T-helper 2 cell (primary cell): ENCODE results near the gene SNAPC2.
"Not testable (repeated sequence)": the region's sequence is repeated elsewhere in the genome, so short reads cannot be mapped to it uniquely, and the experiment has no call there.

ENCODE experiments used
- DNase-seq, 5 experiments: peaks; one replicate each; pipeline versions ENCODE4 v3.0.0 to v3.0.0-alpha.2; 2012 to 2022

Gene SNAPC2

DNA sequence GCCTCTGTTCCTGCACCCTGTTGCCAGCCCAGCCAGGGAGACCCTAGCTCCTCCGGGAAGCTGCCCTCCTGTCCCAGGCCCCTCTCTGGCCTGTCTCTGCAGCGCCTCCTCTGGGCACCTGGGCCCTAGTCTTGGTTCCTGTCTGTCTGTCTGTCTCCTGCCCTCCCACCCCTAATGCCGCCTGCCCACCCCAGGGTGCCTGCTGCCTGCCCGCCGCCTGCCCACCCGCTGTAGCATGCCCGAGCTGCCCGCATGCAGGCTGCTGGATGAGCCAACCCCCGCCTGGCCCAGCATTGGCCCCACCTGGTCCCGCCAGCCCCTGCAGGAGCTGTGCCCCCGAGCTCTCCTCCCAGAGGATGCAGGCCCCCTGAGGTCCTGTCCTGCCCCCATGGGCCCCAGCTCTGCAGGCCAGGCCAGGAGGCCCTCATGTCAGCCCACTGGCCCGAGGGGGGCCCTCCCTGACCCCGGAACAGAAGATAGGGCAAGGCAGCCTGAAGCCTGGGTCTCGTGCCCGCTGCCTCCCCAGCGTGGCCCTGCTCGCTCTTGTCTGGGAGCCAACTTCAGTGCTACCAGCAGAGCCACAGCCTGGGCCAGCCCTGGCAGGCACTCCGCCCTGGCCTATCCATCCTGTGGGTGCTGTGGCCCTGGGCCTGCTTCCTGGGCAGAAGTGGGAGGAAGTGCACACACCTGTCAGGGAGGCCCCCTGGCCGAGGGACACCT lies 11.2 kb upstream of the SNAPC2 start:
- no peak for DNase-seq

DNA sequence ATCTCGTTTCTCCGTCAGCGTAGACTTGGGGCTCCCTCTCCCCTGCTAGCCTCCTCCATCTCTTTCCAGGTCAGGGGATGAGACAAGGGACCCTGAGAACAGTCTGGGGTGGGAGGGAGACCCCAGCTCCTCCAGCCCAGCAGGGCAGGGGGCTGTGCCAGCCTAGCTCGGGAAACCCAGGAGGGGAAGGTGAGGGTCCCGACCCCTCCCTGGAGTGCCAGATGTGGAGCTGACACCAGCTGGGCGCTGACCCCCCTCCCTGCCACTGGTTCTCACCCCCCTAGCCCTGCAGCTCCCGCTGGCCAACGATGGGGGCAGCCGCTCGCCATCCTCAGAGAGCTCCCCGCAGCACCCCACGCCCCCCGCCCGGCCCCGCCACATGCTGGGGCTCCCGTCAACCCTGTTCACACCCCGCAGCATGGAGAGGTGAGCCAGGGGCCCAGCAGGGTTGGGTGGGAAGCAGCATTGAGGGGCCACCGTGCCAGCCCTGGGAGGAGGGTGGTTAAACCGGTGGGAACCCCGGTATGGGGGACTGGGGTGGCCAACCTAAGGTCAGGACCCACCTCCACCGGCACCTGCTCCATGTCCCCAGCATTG lies 10.6 kb upstream of the SNAPC2 start:
- no peak for DNase-seq

DNA sequence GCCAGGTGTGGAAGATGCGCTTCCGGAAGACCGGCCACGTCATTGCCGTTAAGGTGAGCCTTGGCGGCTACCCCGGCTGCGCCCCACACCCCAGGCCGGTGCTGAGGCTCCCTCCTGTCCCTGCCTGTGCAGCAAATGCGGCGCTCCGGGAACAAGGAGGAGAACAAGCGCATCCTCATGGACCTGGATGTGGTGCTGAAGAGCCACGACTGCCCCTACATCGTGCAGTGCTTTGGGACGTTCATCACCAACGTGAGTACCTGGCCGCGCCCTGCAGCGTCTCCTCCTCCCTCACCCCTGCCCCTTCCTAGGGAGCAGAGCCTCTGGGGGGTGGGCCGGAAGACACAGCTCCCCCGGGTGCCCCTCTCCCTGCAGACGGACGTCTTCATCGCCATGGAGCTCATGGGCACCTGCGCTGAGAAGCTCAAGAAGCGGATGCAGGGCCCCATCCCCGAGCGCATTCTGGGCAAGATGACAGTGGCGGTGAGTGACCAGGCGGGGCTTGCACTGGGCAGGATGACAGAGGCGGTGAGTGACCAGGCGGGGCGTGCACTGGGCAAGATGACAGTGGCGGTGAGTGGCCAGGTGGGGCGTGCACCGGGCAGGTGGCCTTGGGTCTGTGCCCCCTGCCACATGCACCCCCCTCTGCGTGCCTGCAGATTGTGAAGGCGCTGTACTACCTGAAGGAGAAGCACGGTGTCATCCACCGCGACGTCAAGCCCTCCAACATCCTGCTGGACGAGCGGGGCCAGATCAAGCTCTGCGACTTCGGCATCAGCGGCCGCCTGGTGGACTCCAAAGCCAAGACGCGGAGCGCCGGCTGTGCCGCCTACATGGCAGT lies 9.6 kb upstream of the SNAPC2 start:
- no peak for DNase-seq

DNA sequence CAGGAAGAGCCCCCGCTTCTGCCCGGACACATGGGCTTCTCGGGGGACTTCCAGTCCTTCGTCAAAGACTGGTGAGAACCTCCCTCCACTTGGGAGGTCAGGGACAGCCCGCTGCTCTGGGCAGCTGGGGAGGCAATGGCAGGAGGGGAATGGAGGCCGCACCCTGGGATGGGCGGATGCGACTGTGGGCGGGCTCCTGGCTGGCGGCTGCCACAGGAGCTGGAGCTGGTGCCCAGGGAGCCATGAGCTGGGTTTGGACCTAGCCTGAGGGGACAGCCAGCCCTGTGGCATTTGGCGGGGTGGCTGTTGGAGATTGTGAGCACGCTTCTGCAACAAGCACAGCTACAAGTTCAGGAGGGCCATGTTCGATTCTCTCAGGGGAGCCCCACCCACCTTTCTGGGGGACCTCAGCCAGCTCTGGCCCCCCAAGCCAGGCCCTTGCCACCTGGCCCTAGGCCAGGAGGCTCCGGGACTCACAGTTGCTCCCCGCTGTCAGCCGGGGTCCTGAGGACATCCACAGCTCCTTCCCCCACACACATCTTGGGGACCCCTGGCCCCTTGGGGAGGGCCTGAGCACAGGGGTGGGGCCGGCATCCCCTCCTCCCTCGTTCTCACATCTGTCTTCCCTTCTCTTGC lies 8.5 kb upstream of the SNAPC2 start:
- no peak for DNase-seq

DNA sequence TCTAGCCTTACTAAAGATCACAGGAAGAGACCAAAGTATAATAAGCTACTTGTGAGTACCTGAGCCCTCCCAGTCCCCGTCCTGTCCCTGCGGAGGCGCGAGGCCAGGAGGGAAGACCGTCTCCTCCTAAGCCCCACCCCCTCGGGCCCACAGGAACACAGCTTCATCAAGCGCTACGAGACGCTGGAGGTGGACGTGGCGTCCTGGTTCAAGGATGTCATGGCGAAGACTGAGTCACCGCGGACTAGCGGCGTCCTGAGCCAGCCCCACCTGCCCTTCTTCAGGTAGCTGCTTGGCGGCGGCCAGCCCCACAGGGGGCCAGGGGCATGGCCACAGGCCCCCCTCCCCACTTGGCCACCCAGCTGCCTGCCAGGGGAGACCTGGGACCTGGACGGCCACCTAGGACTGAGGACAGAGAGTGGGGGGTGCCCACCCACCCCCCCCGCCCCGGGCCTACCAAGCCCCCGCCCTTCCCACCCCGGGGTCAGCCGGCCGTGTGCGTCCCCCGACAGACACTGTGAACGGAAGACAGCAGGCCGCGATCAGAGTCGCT lies 7.9 kb upstream of the SNAPC2 start:
- DNase-seq, result no peak

DNA sequence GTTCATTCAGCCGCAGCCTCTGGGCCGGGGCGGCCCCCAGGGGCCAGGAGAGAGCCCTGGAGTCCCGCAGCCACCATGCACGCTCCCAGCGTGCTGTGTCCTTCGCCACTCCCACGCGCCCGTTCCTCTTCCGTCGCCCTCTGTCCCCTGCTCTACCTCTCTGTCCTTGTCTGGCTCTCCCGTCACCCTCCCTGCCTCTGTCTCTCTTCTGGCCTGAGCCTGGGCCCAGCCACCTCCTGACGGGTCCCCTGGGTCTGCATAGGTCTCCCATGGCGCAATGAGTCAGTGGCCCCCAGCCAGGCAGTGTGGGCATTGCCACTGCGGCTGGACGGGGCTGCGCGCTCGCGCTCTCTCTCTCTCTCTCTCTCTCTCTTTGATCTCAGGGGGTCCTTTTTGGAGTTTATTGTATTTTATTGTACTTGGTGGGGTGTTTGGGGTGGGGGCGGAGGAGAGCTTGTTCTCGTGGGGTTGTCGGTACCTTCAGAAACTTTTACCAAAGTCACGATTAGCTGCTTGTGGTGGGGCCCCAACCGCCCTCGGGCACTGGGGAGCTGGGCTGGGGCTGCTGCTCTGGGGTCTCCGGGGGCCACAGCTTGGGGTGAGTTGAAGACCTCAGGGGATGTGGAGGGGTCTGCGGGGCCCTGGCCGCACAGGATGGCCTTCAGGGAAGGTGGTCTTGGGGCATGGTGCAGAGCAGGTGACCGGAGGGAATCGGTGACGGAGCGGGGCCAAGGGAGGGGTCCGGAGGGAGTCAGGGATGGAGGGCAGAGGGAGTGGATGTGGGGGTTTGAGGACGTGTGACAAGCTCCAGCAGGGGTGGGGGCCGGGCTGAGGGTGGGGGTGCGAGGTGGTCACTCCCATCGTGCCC lies 7.2 kb upstream of the SNAPC2 start:
- DNase-seq, result no peak

DNA sequence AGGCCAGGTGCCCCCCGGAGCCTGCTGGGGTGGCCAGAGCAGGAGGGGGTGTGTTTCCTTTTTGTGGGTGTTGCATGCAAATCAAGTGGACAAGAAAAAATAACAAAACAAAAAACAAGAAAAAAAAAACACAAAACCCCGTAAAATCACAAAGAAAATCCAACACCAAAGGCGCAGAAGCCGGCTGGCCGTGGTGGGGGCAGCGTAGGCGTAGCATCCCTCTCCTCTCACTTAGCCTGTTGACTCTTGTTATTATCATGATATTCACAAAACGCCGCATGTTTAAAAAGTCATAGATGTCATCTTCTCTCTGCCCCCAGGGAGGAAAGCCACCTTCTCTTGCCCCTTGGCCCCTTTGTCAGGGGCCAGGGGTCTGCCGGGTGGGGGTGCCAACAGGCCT lies 6.5 kb upstream of the SNAPC2 start:
- no peak for DNase-seq

DNA sequence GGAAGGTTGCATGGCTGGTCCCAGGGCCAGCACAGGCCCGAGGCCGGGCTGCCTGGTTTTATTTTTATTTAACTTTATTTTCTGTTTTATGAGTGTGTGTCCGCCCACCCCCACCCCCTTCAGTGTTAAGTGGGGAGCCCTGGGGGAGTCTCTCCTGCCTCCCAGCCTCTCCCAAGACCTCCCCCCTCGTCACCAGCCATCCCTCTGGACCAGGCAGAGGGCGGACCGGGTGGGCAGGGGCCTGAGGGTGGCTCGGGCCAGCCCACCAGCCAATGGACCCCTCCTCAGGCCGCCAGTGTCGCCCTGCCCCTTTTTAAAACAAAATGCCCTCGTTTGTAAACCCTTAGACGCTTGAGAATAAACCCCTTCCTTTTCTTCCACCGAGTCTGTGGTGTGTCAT lies 6.0 kb upstream of the SNAPC2 start:
- DNase-seq, result no peak

DNA sequence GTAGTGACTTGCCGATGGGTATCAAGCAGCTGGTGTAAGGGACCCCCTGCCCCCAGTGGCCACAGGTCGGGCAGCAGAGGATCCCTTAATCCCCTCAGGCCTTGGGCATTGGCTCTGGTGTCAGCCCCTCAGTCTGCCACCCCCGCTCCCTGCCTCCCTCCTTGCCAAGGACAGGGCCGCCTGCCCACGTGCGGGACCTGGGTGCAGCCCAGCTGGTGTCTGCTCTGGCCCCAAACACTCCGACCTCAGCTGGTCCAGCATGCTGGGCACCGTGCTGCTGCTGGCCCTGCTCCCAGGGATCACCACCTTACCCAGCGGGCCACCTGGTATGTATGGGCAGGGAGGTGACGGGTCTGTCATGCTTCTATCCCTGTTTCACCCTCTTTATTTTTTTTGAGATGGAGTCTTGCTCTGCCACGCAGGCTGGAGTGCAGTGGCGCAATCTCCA lies 5.5 kb upstream of the SNAPC2 start, which contains the start of gene TGFBR3L:
Gene TGFBR3L (plus strand): TSS at position 233 of the 448 bp plus-strand sequence.
- no peak for DNase-seq

DNA sequence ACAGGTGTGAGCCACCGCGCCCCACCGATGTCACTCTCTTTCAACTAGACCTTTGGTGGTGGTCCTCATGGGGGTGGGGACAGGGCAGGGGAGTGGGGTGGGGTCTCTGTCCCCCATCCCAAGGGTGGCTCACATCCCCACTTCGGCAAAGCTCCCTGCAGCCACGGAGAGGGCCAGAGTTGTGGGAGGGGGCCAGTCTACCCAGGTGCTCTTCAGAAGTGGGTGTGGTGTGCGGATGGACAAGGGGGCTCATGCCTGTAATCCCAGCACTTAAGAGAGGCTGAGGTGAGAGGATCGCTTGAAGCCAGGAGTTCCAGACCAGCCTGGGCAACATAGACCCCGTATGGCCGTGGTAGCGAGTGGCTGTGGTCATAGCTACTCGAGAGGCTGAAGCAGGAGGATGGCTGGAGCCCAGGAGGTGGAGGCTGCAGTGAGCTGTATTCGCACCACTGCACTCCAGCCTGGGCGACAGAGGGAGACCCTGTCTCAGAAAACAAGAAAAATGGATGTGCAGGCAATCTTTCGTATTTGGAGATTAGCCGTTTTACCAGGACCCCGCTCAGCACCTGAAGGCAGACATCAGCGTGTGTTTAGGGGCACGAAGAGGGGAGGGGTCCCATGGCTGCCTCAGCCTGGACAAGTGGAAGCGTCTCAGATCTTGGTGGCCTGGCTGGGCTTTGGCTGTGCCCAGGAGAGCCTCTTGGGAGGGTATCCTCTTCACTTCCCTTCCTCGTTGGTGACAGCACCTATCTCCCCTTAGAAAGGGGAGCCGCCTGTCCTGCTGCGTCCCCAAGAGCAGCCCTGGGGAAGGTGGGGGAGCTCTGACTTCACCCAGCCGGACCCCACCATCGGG lies 4.7 kb upstream of the SNAPC2 start:
- no peak for DNase-seq

DNA sequence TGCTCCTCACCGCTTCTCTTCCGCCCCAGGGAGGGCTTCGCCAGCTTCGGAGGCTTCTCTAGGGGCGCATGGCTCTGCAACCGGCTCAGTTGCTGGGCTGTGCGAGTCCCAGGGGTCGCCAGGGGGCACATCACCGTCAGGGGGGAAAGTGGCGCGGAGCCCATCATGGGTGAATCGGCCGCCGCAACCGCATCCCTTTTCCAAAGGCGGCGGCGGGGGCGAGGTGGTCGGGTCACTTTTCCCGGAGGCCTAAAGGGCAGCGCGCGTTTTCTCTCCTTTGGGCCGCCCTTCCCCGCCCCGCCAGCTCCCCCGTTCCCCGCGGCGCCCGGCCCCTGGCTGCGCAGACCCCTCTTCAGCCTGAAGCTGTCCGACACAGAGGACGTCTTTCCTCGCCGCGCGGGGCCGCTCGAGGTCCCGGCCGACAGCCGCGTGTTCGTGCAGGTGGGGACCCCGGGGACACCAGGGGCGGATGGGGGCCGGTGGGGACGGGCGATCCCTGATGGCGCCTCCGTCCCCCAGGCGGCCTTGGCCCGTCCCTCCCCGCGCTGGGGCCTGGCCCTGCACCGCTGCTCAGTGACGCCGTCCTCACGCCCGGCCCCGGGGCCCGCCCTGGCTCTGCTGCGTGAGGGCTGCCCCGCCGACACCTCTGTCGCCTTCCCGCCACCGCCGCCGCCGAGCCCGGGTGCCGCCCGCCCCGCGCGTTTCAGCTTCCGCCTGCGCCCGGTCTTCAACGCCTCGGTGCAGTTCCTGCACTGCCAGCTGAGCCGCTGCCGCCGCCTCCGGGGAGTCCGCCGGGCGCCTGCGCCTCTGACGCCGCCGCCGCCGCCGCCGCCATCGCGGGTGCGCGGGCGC lies 3.8 kb upstream of the SNAPC2 start:
- DNase-seq, result peak; percentile 29 to 75 (median 47)

DNA sequence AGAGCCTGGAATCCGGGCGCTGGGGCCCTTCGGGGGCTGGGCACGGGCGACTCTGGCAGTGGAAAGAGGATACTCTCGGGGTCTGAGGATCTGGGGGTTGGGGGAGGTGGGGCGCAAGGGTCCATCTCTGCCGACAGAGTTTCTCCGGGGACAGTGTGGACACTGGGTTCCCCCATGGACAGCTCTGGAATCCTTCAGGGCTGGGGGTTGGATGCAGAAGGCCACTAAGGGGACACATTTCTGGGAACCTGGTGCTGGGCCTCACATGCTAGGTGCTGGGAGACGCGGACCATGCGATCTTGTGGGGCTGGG lies 3.2 kb upstream of the SNAPC2 start:
- DNase-seq, result no peak

DNA sequence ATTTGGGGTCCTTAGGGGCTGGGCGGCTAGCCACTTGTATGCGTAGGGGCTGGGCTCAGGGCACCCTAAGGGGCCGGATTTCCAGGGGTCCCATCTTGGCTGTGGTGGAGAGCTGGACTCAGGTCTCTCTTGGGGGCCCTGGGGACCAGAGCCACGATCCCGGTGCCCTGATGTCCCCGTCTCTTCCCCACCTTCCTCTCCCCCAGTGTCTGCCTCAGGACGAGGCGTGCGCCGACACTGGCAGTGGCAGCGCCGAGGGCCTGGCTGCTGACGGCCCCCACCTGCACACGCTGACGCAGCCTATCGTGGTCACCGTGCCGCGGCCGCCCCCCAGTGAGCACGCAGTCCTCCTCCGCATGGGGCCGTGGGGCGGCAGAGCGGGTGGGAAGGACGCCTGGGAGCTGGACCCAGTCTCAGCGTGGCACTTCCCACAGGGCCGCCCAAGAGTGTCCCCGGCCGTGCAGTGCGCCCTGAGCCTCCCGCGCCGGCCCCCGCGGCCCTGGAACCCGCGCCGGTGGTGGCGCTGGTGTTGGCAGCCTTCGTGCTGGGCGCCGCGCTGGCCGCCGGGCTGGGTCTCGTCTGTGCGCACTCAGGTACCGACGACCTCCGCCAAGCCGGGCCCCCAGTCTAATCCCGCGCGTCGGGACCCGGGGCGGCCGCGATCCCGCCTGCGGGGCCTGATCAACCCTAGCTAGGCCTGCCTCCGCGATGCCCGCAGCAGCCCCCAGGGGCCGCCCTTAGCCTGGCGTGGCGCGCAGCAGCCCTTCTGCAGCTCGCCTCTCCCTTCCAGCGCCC lies 2.7 kb upstream of the SNAPC2 start:
- DNase-seq, result peak in 4 of 5 experiments; percentile 36 to 71 (median 44)

DNA sequence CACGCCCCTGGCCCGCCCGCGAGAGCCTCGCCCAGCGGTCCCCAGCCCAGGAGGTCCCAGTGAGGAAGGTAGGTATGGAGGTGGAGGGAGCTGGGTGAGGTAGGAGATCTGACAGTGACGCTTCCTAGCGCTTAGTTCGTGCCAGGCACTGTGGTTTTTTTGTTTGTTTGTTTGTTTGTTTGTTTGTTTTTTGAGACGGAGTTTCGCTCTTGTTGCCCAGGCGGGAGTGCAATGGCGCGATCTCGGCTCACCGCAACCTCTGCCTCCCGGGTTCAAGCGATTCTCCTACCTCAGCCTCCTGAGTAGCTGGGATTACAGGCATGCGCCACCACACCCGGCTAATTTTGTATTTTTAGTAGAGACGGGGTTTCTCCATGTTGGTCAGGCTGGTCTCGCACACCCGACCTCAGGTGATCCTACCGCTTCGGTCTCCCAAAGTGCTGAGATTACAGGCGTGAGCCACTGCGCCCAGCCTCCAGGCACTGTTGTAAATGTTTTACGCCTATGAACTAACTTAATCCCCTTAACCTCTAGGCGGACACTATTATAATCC lies 2.0 kb upstream of the SNAPC2 start:
- not testable (repeated sequence) for DNase-seq

DNA sequence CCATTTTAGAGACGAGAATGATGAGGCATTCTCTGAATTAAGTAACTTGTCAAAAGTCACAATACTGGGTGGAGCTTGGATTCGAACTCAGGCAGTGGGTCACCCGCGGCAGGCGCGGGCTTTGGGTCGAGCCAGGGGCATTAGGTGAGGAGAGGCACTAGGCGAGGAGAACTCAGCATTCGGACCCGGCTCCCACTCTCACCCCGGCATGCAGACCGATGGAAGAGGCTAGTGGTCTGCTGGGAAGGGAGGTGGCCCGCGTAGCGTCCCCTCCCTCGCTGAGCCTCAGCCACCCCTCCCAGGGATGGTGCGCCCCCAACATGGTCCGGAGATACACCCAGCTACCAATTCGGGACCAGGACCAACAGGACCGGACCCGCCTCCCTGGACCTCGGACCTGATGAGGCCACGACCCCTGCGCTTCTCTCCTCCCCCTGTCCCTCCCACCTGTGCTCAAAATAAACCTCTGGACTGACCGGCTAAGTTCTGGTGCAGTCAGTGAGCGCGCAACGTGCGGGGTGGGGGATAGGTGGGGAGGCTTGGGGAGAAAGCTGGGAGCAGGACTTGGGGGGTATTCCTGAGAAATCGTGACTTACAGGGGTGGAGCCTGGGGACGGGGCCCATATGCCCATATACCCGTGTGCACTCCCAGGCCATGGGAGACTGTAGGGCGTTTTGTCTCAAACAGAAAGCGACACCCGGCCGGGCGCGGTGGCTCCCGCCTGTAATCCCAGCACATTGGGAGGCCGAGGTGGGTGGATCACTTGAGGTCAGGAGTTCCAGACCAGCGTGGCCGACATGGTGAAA lies 1.3 kb upstream of the SNAPC2 start:
- no peak for DNase-seq

DNA sequence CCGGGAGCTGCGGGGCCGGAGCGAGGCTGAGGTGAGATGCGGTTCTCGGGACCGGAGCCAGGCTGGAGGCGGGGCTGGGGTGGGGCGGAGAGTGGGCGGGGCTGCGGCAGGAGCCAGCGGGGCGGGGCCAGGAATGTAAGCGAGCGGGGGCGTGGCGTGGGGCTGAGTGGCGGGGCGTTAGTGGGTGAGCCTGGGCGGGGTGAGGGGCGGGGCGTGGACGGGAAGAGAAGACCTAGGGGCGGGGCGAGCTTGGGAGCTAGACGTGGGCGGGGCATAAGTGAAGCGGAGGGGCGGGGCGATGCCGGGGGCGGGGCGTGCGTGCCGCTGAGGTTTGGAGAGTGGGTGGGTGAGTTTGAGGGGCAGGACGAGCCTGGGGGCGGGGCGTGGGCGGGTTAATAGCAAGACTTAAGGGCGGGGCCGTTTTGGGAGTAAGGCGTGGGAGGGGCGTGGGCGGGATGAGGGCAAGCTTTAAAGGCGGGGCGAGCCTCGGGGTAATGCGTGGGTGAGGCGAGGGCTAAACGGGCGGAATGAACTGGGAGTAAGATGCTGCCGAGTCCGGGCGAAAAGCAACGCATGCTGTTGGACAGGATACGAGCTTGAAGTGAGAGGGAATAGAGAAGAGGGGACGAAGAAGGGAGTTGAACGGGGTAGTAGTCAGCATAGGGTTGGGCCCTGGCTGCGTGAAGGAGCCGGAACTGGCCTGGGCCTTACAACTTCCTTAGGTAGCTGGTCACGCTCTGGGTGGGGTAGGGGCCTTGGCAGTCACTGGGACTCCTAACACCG lies 572 bp downstream of the SNAPC2 start:
- peak; percentile 92 to 100 (median 98) for DNase-seq
